HG03342 (cell line): Measurements from ENCODE around the gene CD55.

ENCODE experiments used
- ATAC-seq: cut with Tn5 transposase; IDR thresholded peaks from one replicate; pipeline ENCODE4 v1.9.1; 2021; ENCODE audit warnings: mild to moderate bottlenecking, moderate library complexity; ENCODE audit not compliant: unreplicated experiment

CD55 gene

GRCh38 chr1:207328004-207328403 lies 6.5 kb downstream of the CD55 start:
- ATAC-seq = no peak

GRCh38 chr1:207328908-207329440 lies 7.5 kb downstream of the CD55 start:
- ATAC-seq = no peak

- no peak for ATAC-seq
Observed at GRCh38 chr1:207329469-207329868, 8.0 kb downstream of the CD55 start.

- no peak for ATAC-seq
Observed at GRCh38 chr1:207330011-207330710, 8.7 kb downstream of the CD55 start.

- ATAC-seq = no peak
Observed at GRCh38 chr1:207331354-207332313, 10.2 kb downstream of the CD55 start.

- no peak for ATAC-seq
Observed at GRCh38 chr1:207333009-207333600, 11.6 kb downstream of the CD55 start.

- ATAC-seq = no peak
Observed at GRCh38 chr1:207333620-207334019, 12.1 kb downstream of the CD55 start.

GRCh38 chr1:207334337-207334736 lies 12.9 kb downstream of the CD55 start:
- ATAC-seq = no peak

- ATAC-seq = no peak
Observed at GRCh38 chr1:207335138-207335537, 13.7 kb downstream of the CD55 start.

- ATAC-seq = peak; percentile 54
Observed at GRCh38 chr1:207335695-207336363, 14.4 kb downstream of the CD55 start.

GRCh38 chr1:207336559-207337467 lies 15.3 kb downstream of the CD55 start:
- ATAC-seq = peak; percentile 77

GRCh38 chr1:207342332-207342731 lies 20.9 kb downstream of the CD55 start:
- ATAC-seq = no peak

- ATAC-seq = no peak
Observed at GRCh38 chr1:207343675-207344074, 22.2 kb downstream of the CD55 start.

- ATAC-seq = no peak
Observed at GRCh38 chr1:207344221-207344620, 22.7 kb downstream of the CD55 start.

- no peak for ATAC-seq
Observed at GRCh38 chr1:207345644-207346477, 24.4 kb downstream of the CD55 start.

GRCh38 chr1:207346513-207346912 lies 25.0 kb downstream of the CD55 start:
- no peak for ATAC-seq

GRCh38 chr1:207349979-207350378 lies 28.5 kb downstream of the CD55 start:
- ATAC-seq = no peak

- no peak for ATAC-seq
Observed at GRCh38 chr1:207352554-207352953, 31.1 kb downstream of the CD55 start.

- no peak for ATAC-seq
Observed at GRCh38 chr1:207355060-207355459, 33.6 kb downstream of the CD55 start.
